GM18870 (cell line): Measurements from ENCODE around the gene CYP2A7.
"Not testable (repeated sequence)": the region's sequence is repeated elsewhere in the genome, so short reads cannot be mapped to it uniquely, and the experiment has no call there.

Experiments used
- ATAC-seq: cut with Tn5 transposase; IDR thresholded peaks from one replicate; pipeline ENCODE4 v1.9.1; 2021; ENCODE audit warnings: moderate library complexity; ENCODE audit not compliant: unreplicated experiment

CYP2A7 gene

DNA sequence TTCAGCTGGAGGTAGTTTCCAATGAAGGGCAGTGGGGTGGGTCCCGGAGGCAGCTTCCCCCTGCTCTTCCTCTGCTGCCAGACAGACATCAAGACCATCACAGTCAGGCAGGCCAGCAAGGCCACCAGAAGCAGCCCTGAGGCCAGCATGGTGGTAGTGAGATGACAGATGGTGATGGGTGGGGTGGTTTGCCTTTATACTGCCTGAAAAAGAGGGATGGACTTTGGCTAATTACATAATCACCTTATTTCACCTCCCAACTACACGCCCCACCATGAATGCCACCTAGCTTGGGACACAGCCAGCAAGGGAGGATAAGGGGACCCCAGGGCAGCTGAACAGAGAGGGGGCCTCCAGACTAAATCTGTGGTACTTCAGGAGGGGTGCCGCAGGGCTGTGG lies at the start of gene CYP2A7:
Gene CYP2A7, minus strand, starts transcription at position 170 of the 400 bp plus-strand sequence. Its CDS starts 21 bp downstream, at position 149.
- not testable (repeated sequence) for ATAC-seq

GRCh38 chr19:40930799-40931198 lies 48.8 kb upstream of the CYP2A7 start:
- not testable (repeated sequence) for ATAC-seq

- ATAC-seq: not testable (repeated sequence)
Measured at GRCh38 chr19:40929942-40930341, 47.9 kb upstream of the CYP2A7 start.

DNA sequence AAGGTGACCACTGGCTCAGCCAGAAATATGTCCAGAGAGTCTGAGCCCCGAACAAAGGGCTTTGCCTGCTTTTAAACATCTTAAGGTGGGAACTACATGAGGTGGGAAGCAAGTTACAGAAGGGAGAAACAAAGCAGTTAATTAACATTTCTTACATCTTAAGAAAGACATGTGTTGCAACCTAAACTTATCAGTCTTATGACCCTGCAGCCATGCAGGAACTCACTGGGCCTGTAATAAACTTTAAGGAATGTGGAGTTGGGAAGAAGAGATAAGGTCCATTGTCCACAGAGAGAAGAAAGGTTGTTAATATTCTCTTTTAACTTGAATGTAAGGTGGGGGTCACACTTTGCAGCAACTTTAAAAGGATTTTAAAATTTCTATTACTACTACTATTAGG lies 46.8 kb upstream of the CYP2A7 start:
- no peak for ATAC-seq

- ATAC-seq: no peak
Measured at GRCh38 chr19:40927567-40927966, 45.5 kb upstream of the CYP2A7 start.

DNA sequence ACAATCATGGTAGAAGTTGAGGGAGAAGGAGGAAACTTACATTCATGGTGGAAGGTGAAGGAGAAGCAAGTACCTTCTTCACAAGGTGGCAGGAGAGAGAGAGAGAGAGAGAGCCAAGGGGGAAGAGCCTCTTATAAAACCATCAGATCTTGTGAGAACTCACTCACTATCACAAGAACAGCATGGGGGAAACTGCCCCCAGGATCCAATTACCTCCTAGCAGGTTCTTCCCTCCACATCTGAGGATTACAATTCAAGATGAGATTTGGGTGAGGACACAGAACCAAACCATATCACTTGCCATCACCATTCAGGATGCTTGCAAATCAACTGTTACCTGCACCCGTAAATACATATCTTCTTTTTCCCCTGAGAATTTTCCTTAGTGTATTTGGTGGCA lies 44.2 kb upstream of the CYP2A7 start:
- ATAC-seq: not testable (repeated sequence)

- no peak for ATAC-seq
Measured at GRCh38 chr19:40923934-40924391, 41.9 kb upstream of the CYP2A7 start.

DNA sequence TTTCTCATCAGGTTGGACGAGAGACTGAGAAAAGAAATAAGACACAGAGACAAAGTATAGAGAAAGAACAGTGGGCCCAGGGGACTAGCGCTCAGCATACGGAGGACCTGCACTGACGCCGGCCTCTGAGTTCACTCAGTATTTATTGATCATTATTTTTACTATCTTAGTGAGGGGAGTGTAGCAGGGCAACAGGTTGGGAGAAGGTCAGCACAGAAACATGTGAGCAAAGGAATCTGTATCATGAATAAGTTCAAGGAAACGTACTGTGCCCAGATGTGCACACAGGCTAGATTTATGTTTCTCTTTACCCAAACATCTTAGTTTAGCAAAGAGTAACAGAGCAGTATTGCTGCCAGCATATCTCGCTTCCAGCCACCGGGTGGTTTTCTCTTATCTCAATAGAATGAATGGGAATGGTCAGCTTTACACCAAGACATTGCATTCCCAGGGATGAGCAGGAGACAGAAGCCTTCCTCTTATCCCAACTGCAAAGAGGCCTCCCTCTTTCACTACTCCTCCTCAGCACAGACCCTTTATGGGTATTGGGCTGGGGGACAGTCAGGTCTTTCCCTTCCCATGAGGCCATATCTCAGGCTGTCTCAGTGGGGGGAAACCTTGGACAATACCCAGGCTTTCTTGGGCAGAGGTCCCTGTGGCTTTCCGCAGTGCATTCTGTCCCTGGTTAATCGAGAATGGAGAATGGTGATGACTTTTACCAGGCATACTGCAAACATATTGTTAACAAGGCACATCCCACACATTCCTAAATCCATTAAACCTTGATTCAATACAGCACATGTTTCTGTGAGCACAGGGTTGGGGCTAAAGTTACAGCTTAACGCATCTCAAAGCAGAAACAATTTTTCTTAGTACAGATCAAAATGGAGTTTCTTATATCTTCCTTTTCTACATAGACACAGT lies 40.5 kb upstream of the CYP2A7 start:
- ATAC-seq: not testable (repeated sequence)

DNA sequence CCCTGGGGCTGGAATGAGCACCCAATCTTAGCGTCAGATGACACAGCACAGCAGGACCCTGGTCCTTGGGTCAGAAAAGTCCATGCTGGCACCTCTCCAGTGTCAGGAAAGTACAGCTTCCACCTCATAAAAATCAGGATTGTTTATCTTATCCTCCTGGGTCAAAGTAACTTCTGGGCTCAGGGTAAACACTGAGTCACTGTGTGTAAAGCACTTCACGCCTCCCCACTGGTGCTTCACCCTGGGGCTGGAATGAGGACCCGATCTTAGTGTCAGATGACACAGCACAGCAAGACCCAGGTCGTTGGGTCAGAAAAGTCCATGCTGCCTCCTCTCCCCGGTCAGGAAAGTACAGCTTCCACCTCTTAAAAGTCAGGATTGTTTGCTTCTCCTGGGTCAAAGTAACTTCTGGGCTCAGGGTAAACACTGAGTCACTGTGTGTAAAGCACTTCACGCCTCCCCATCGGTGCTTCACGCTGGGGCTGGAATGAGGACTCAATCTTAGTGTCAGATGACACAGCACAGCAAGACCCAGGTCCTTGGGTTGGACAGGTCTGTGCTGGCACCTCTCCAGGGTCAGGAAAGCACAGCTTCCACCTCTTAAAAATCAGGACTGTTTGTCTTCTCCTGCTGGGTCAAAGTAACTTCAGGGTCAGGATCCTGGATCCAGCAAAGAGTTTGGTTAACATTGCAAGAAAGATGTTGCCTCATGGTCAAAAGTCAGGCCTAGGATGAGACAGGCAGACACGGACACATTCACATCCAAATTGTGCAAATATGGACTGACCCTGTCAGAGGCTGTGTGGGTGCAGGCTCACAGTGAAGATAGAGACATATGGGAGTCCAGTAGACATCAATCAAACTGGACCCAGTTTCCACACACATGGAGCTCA lies 39.2 kb upstream of the CYP2A7 start:
- ATAC-seq: no peak

GRCh38 chr19:40920300-40921004 lies 38.4 kb upstream of the CYP2A7 start:
- ATAC-seq: no peak

GRCh38 chr19:40919530-40920299 lies 37.7 kb upstream of the CYP2A7 start:
- not testable (repeated sequence) for ATAC-seq

GRCh38 chr19:40918303-40918702 lies 36.3 kb upstream of the CYP2A7 start:
- not testable (repeated sequence) for ATAC-seq

DNA sequence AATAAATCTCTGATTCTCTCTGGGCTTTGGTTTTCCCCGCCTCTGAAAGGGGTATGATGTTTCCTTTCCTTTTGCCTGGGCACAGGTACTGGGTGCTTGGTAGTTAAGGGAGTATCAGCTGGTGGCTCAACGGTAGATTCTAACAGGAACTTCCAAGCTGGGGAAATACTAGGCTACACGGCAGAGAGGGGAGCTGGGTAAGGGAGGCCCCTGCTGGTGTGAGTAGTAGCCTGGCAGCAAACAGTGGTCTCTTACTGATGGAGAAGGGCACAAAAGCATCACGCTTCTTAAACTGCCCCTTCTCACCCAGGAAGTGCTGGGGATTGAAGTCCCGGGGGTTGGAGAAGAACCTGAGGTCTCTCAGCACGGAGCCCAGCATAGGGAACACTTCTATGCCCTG lies 26.9 kb upstream of the CYP2A7 start:
- ATAC-seq: no peak

DNA sequence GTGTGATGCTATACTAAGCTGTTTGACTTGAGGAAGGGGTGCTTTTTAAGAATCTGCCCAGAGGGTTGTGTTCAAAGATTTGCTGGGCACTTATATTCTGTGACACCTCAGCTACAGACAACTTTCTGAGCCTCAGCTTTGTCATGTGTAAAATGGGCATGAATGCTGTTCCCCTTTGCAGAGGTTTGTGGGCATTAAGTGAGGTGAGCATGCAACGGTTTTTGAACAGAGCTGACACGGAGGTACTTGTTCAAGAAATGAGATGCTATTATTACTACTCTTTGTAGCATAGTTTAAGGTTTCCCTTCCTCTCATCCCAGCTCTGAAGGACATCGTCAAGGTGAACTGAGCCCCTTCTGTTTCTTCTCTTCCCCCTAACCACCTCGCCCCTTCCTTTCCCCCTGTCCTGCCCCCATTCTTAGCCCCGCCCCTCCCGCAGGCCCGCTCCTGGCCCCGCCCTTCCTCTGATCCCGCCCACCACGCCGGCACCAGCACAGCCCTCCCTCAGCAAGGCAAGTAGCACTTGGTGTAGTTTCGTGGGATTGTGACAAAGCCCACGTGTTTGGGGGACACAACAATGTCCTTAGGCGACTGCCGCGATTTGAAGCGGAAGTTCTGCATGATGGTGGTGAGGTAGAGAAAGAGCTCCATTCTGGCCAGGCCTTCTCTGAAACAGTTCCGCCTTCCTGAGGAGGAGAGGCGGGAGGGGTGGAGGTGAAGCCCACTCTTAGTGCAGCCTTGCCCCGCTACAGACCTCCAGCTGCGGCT lies 26.1 kb upstream of the CYP2A7 start:
- no peak for ATAC-seq

DNA sequence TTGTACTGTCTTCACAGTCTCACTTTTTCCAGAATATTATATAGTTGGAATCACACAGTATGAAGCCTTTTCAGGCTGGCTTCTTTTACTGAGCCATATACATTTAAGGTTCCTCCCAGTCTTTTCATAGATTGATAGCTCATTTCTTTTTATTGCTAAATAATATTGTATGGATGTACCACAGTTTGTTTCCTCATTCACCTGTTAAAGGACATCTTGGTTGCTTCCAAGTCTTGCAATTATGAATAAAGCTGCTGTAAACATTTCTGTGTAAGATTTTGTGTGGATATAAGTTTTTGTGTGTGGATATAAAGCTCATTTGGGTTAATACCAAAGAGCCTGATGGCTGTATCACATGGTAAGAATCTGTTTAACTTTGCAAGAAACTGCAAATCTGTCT lies 24.5 kb upstream of the CYP2A7 start:
- ATAC-seq: no peak

DNA sequence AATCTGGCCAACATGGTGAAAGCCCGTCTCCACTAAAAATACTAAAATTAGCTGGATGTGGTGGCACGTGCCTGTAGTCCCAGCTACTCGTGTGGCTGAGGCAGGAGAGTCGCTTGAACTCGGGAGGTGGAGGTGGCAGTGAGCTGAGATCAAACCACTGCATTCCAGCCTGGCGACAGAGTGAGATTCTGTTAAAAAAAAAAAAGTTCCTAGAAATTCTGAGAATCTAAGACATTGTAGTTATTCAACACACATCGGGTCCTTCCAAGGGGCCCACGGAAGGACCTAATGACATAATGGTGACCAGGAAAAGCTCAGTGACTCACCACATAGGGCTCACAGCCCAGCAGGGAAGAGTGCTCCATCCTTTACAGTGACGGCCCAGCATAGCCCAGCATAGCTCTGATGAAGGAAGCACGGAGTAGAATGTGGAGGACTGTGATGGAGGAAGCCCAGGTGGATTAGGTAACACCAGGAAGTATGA lies 22.7 kb upstream of the CYP2A7 start:
- ATAC-seq: not testable (repeated sequence)

DNA sequence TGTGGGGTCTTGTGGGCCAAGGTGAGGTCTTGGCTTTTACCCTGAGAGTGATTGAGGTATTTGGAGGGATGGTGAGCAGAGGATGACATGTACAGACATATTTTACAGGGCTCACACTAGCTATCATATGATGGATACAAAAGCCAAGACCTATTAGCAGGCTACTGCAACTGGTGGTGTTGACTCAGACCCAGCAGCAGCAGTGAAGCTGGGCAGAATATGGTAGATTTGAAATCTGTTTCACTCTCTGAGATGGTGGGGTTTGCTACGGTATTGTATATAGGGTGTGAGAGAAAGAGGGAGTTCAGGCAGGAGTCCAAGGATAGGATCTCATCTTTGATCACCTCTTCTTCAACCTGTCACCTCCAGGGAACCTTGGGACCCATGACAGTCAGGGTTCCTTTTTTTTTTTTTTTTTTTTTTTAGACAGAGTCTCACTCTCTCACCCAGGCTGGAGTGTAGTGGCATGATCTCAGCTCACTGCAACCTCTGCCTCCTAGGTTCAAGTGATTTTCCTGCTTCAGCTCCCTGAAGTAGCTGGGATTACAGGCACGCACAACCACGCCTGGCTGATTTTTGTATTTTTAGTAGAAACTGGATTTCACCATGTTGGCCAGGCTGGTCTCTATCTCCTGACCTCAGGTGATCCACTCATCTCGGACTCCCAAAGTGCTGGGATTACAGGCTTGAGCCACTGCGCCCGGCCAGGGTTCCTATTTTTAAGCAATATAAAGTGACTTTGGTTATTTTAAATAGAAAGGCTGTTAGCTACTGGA lies 20.1 kb upstream of the CYP2A7 start:
- not testable (repeated sequence) for ATAC-seq

- not testable (repeated sequence) for ATAC-seq
Measured at GRCh38 chr19:40900521-40900920, 18.5 kb upstream of the CYP2A7 start.
